Activated CD4-positive, alpha-beta T cell treated with anti-CD3 and anti-CD28 coated beads, Interleukin-2, amount 50 U/mL, for 24 hours (primary cell): ENCODE measurements around the gene ATOX1.

Experiments
- DNase-seq, 2 donors: peaks; one replicate each; pipeline ENCODE4 v3.0.0-alpha.2; 2020; ENCODE audit warnings: low read depth in 1 of 2, low spot score in 1 of 2

The ATOX1 gene

GRCh38 chr5:151770383-151771258 is 12.2 kb upstream of the ATOX1 start:
- peak in 1 of 2 donors; percentile 44 for DNase-seq

DNA sequence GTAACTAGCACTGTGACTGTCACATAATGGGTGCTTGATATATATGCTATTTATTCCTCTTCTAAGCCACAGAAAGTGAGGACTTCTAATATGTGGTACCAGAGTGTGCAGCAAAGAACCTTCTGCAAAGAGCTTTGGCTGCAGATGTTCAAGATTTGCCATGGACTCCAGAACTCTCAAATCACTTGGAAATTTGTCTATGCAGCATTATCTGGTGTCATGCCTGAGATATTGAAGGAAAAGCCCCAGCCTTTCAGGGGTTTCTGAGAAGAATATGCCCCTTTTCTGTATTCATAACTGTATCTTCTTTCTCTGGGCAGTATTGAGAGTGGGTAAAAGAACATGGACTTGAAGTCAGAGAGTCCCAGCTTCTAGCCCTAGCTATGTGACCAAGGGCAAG is 8.5 kb upstream of the ATOX1 start:
- DNase-seq: no peak

- no peak for DNase-seq
Observed at GRCh38 chr5:151764801-151765200, 6.4 kb upstream of the ATOX1 start.

GRCh38 chr5:151758141-151758429 is 346 bp downstream of the ATOX1 start:
- no peak for DNase-seq

GRCh38 chr5:151757233-151758140 is 944 bp downstream of the ATOX1 start:
- DNase-seq: no peak

DNA sequence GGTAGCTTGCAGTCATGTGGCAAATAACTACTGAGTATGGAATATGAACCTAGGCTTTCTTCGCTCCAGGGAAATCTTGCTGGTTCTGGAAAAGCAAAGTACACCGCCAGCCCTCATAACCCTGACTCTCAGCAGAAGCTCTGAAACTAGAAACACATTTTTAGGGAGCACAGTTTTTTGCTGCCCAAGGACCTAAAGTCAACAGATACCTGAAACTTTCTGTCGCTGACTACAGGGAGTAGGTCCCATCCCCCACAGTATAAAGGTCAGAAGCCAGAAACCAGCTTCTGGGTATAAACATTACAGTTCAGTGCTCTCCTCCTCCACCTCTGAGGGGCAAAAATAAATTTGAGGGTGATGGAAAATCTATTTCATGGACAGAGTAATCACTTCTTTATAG is 3.0 kb downstream of the ATOX1 start:
- no peak for DNase-seq

DNA sequence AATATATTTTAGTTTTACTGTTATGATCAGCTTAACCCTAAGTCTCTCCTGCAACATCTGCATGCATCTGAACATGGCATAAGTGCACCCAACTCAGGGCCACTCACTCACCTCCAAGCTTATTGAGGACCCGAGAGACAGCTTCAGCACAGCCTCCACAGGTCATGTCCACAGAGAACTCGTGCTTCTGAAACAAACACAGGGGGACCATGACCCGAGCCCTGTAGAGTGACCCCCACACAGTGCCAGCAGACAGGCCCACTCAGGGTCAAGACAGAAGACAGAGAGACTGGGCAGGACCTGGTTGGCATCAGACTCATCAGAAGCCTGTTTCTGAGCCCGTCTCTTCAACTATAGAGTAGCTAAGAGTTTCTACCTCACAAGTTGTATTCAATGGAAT is 6.8 kb downstream of the ATOX1 start:
- DNase-seq: no peak

DNA sequence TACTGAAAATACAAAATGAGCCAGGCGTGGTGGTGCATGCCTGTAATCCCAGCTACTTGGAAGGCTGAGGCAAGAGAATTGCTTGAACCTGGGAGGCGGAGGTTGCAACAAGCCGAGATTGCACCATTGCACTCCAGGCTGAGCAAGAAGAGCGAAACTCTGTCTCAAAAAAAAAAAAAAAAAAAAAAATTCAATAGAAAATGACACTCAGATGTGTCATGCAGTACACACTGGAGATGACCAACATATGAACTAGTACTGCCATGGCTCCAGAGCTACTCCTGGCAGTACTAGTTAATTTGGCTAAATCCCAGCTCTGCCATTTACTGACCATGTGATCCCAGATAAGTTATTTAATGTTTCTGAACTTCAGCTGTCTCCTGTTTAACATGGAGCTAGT is 7.3 kb downstream of the ATOX1 start:
- DNase-seq: no peak

- no peak for DNase-seq
Observed at GRCh38 chr5:151750121-151750520, 8.3 kb downstream of the ATOX1 start.

- no peak for DNase-seq
Observed at GRCh38 chr5:151745071-151745705, 13.2 kb downstream of the ATOX1 start.

DNA sequence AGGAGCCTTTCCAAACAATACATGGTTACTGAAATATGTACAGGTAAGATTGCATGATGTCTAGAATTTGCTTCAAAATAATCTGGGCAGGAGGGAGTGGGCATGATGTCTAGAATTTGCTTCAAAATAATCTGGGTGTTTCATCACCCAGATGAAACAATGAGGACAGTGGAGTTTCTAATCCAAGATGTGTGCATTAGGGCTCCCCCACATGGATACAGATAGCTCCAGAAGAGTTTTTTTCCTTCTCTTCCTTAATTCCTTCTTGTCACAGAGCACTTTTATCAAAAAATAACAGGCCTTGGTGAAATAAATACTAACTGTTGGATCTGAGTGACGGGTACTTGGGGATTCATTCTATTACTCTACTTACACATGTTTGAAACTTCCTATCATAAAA is 14.9 kb downstream of the ATOX1 start:
- DNase-seq: no peak

- DNase-seq: no peak
Observed at GRCh38 chr5:151742870-151743294, 15.5 kb downstream of the ATOX1 start.

DNA sequence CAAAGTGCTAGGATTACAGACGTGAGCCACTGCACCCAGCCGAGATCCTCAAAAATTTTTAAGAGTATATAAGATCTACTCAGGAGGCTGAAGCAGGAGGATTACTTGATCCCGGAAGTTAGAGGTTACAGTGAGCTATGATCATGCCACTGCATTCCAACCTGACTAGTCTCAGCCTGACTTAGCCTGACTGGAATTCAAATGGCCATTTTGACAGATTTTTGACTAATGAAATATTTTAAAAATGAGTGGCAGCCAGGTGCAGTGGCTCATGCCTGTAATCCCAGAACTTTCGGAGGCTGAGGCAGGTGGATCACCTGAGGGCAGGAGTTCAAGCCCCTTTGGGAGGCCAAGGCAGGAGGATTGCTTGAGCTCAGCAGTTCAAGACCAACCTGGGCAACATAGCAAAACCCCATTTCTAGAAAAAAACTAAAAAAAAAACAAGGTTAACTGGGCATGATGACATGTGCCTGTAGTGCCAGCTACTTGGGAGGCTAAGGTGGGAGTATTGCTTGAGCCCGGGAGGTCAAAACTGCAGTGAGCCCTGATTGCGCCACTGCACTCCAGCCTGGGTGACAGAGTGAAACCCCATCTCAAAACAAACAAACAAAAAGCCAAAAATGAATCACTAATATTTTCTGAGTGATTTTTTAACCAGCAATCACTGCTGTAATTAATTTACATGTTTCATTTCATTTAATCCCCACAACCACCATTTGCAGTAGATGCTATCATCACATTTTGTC is 16.6 kb downstream of the ATOX1 start:
- DNase-seq: no peak

DNA sequence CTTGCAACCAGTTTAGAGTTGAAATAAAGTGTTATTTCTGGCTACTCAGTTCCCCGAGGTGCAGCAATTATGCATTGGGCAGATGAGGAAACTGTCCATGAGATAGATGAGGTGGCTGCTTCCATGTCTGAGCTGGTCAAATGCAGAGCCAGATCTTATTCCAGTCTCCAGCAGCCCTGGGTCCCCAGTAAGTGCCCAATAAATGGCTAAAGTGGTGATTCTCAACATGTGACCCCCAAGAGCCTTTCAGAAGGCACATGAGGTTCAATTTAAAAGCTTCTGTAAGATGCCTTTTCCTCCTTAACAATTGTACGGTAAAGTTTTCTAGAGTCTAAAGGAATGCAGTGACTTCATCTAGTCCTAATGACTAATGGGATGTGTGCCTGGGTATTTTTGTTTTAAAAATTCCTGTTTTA is 17.5 kb downstream of the ATOX1 start:
- no peak for DNase-seq

- peak in 1 of 2 donors; percentile 42 for DNase-seq
Observed at GRCh38 chr5:151740336-151740942, 18.0 kb downstream of the ATOX1 start.

DNA sequence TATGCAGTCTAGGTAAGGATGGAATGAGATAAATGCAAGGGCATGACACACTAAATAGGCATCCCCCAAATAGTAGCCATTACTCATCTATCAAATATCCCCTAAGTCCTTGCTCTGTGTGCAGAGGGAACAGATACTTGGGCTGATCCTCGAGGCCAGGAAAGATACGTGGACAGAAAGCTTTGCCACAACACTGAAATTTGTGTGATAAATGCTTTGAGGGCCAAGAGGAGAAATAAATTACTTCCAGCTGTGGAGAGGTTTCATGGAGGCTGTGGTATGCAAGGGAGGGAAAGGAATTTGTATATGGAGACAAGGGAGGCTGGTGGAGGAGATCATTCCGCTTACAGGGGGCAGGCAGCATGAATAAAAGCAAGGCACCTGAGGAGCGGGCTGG is 18.5 kb downstream of the ATOX1 start:
- DNase-seq: no peak

GRCh38 chr5:151739395-151739794 is 19.0 kb downstream of the ATOX1 start:
- DNase-seq: no peak

DNA sequence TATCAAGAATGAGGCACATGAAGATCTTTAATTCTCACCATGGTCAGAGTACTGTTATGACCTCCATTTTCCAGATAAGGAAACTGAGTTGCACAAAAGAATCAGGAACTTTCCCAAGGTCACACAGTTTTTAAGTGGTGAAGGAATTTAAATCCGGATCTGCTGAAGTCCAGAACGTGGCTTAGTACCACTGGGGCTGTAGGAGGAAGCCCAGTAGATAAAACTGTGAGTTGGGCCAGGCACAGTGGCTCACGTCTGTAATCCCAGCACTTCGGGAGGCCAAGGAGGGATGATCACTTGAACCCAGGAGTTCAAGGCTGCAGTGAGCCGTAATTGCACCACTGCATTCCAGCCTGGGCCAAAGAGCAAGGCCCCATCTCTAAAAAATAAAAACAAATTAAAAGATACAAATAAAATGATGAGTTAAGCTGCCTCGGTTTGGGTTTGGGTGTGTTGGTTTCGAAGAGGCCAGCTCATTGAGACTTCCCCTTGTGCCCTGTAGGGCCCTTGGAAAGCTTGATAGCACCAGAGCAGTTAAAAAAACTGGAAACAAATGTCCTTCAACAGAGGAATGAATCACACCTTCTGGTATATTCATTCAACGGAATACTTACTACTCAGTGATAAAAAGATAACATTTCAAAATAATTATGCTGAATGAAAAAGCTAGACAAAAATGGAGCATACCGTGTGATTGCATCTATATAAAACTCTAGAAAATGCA is 20.1 kb downstream of the ATOX1 start:
- DNase-seq: no peak

DNA sequence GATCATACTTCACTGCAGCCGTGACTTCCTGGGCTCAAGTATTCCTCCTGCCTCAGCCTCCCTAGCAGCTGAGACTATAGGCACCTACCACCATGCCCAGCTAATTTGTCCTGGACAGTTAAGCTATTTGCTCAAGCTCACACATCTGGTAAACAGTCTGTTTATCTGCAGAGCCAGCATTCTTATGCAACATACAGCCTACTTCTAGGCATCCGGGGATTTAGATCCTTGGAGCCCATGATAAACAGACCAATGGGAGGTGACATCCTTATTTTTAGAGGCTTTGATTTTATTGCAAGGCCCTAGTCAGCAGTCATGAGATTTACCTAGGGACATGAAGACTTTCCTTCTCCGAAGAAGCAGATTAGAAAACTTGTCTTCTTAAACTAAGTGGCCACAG is 21.0 kb downstream of the ATOX1 start:
- DNase-seq: no peak

GRCh38 chr5:151735646-151736045 is 22.8 kb downstream of the ATOX1 start:
- DNase-seq: no peak
